GM21515 (cell line): ENCODE data around the gene NR1I3.

Source experiments
- ATAC-seq: cut with Tn5 transposase; IDR thresholded peaks from one replicate; pipeline ENCODE4 v1.9.1; 2021; ENCODE audit not compliant: unreplicated experiment

The NR1I3 gene

DNA sequence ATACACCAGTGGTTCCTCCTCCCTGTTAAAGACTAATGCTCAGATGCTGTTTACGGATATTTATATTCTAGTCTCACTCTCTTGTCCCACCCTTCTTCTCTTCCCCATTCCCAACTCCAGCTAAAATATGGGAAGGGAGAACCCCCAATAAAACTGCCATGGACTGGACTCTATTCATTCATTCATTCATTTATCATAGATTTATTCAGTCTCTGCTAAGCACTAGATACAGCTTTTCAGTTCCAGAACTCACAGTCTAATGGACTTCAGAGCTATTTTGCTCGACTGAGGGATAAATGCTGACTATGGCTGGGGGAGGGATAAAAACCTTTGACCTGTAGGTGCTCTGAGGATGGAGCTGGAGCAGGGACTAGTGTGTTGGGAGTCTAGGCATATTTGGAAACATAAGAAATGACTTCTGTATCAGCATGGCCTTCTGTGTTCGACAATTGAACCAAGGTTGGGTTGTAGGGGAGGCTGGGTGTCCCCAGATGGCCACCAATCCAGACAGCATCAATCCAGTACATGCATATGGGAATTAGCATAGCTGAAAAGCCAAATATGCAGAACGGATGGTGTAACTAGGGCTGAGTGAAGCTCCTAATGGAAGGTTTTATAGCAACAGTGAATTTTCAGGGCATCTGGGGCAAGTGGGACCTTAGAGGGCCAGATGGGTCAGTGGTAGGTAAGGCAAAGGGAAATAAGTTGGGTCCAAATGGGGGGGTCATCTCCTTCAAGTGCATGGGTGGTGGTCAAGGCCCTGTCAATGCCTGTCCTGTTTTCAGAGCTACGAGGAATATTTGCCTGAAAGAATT, 18.7 kb downstream of the NR1I3 start:
- ATAC-seq = no peak

DNA sequence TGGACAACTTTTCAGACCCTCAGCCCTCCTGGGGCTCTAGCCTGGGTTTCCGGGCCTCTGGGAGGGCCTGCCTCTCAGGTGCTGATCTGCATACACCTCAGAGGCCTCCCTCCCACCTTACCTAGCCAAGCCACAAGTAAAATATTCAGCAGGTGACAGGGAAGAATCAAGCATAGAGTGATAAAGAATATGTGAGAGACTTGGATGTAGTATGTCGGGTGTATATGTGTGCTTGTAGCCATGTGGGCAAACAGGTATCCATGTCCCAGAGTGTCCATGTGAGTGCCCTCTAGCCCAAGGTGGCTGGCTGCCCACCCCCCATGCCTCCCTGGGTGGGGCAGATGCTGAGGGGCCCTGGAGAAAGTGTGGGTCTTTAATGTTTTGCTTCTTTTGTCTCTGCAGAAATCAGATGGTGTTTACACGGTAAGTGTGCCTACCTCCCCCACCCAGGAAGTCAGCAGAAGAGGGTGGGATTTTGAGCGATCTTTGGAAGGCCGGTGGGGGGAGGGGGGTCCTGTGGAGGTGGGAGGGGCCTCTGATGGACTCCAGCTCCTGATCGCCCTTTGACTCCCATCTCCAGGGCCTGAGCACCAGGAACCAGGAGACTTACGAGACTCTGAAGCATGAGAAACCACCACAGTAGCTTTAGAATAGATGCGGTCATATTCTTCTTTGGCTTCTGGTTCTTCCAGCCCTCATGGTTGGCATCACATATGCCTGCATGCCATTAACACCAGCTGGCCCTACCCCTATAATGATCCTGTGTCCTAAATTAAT, 19.5 kb downstream of the NR1I3 start:
- ATAC-seq = no peak

DNA sequence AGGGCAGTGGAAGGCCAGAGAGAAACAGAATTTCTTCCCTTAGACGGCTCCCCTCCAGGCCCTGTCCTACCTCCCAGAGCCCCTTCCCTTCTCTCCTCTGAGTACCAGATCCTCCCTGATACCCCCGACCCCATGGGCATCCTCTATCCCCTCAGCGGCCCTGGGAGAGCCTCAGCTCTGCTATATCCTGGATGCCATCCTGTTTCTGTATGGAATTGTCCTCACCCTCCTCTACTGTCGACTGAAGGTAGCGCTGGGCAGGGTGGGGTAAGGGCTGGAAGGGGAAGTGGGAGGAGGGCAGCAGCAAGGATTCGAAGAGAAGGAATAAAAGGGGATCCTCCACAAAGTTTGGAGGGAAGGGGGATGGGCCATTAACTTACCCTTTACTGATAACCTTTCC, 20.2 kb downstream of the NR1I3 start:
- no peak for ATAC-seq

DNA sequence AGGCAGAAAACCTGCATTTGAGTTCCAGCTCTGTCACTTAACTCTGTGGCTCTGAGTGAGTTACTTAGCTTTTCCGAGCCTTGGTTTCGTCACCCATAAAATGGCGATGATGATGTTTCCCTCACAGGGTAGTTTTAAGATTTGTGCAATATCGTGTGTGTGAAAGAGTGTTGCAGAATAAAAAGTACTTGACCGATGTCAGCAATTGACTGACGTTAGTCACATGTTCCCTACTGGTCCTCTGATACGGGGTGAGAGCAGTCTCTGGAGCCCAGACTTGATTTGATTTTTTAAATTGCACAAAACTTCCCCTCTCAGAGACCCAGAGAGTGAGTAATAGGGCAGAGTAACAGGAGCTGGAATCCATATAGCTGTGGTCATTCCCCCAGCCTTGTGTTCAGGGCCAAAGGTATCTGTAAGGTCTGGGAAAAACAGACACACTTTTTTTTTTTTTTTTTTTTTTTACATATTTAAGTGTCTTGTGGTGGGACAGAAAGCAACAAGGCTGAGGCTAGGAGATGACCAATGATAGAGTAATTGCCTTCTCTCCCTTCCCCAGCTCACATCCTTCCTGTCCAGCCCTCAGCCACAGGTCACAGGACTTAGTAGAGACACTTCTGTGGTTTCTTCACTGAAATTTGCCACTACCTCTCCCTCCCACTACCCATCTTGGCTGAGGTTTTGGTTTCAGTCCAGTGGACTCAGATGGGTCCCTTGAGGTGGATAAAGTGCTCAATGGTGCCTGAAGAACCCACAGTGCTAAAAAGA, 20.9 kb downstream of the NR1I3 start:
- peak; percentile 69 for ATAC-seq

DNA sequence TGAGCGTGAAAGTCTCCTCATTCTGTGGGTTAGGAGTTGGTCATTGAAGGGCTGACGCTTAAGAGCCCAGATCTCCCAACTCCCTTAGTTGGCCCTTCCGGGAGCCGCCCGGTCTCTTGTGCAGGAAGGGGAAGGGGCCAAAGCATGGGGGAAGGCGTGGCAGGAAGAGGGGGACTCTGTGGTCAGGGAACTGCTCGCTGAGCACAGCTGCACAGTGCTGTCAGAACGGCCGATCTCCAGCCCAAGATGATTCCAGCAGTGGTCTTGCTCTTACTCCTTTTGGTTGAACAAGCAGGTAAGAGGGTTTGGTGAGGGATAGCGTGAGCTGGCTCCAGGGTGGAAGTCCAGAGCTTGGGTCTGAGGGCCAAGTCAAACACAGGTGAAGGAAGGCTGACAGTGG, 22.9 kb downstream of the NR1I3 start, which contains the start of gene FCER1G:
Gene FCER1G (plus strand): TSS at position 220 of the 400 bp plus-strand sequence. CDS start 27 bp downstream, at position 247.
- no peak for ATAC-seq

DNA sequence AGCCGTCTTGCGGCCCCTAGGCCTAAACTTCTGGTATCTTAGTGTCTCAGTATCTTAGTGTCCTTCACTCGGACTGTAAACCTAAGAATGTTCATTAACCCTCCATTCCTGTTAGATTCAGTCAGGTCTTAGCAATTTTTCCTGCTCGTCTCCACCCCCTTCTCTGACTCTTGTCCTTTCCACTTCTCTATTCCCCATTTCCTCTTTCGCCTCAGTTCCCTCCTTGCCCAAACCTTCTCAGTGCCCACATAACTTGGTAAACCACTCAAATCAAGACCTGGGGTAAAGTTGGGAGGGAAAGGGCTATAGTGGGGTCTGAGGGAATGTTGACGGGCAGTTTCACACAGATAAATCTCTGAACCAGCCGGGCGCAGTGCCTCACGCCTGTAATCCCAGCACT, 23.6 kb downstream of the NR1I3 start:
- no peak for ATAC-seq

DNA sequence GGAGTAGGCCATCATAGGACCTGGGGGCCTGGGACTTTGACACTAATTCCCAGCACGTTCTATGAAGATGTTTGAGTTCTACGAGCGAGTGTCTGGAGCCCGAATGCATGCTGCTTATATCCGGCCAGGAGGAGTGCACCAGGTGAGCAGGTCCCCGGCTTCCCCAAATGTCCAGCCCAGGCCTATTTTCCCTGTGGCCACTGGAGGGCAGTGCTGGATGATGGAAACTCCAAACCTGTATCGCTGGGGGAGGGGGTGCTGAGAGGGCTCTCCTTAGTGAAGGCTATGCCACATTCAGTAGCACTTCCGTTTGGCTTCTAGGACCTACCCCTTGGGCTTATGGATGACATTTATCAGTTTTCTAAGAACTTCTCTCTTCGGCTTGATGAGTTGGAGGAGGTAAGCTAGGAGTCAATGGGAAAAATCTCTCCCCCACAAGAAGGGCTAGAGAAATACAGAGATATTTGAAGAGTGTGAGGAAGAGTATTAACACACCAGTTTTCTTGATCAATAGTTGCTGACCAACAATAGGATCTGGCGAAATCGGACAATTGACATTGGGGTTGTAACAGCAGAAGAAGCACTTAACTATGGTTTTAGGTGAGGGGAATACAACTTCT, 28.1 kb downstream of the NR1I3 start:
- no peak for ATAC-seq

DNA sequence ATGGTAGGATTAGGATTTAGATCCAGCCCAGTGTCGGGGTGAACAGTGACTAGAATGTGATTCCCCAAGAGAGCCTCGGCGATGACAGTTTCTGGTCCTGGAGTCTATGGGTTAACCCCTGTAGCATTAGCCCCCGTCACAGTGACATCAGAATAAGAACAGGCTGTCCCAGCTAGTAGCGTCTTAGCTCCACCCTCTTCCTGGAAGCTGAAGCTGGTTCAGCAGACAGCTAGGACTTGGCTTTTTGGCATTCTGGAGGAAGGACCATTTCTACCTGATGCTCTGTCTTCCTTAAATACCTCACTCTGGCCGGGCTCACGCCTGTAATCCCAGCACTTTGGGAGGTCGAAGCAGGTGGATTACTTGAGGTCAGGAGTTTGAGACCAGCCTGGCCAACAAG, 30.8 kb downstream of the NR1I3 start:
- ATAC-seq = no peak

DNA sequence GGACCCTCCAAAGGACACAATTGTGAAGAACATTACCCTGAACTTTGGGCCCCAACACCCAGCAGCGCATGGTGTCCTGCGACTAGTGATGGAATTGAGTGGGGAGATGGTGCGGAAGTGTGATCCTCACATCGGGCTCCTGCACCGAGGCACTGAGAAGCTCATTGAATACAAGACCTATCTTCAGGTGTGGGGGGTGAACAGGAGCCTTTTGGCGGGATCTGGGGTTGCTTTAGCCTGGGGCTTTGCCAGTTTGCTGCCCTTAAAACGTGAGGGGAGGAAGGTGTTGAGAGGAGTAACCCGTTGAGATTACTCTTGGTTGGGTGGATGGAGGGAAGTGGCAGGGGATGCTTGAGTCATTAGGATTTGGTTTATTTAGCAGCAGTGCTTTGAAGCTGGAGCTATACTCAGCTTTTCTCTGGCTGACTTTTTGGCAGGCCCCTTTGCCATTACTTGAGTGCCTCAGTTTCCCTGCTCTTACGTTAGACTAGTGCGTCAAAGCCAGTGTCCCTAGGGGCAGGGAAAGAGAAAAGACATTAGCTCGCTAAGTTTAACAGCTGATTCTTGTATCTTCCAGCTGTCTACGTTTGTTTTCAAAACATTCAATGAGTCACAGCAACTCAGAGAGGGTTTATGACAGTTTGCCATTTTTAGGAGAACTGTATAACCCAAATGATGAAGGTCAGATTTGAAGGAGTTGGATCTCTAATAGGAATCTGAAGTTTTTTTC, 31.4 kb downstream of the NR1I3 start:
- no peak for ATAC-seq

DNA sequence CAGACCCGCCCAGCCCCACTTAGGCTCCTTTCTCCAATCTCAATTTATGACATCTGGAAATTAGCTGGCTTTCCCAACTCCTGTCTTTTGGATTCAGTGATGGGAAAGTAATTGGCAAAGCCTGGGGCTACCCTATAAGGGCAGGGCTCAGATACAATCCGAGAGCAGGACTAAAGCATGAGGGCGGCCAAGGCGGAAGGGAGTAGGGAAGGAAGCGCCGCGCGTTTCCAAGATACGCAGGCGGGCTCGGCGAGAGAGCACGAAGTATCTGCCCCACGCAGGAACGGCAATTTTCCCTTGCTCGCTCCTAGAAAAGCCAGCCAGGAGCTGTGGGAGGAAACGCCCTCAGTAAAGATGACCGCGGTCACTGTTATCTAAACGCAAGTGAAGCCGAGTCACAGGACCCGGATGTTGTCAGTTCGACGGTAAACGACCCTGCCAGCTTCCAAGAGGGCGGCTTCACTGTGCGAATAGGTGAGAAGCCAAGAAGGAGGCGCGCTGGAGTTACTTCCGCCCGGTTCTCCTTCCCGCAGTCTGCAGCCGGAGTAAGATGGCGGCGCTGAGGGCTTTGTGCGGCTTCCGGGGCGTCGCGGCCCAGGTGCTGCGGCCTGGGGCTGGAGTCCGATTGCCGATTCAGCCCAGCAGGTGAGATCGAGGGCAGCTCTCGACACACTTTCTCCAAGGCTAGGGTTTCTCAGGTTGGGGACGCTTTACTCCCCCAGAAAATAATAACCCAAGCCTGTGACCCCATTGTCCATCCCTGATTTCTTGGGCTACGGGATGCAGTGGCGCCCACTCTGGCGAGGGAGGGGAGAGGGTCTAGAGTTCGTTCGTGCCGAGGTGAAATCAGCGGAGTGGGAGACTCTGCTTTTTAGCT, 35.9 kb downstream of the NR1I3 start, which contains the start of gene NDUFS2:
Gene NDUFS2 (plus strand): TSS at position 532 of the 877 bp plus-strand sequence. CDS start 19 bp downstream, at position 551.
- ATAC-seq = peak; percentile 95

DNA sequence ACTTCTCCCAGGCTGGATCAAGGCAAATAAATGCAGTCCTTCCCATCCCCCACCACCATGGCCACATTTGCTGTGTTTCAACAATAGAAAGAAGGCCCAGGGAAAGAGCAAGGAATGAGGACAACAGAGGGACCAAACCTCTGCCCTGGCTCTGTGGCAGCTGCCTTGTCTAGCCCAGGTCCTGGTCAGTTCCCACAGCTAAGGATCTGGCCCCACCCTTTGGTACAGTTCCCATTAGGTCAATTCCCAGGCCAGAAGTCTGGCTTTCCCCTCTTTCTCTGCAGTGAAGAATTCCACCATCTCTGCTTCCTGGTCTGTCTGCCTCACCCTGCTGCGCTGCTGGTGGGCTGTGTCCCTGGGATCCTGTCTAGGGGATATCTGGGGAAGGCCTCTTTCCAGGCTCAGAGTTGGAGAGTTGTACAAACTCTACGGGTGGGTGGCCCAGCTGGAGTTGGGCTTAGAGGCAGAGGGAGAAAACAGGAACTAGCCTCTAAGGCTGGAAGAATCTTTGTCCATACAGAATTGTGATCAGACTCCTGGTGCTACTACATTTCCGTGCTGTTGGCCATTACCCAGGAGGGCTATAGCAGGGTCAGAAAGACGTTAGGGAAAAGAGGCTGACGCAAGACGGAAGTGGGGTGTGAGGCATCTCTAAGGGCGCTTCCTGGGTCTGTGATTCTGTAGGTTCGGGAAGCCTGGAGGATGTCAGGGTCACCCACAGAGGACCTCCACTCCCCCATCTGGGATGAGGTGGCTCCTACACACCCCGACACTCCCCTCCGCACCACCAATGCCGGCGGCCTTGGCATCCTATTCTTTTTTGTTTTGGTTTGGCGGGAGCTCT, 36.8 kb downstream of the NR1I3 start:
- ATAC-seq = no peak

DNA sequence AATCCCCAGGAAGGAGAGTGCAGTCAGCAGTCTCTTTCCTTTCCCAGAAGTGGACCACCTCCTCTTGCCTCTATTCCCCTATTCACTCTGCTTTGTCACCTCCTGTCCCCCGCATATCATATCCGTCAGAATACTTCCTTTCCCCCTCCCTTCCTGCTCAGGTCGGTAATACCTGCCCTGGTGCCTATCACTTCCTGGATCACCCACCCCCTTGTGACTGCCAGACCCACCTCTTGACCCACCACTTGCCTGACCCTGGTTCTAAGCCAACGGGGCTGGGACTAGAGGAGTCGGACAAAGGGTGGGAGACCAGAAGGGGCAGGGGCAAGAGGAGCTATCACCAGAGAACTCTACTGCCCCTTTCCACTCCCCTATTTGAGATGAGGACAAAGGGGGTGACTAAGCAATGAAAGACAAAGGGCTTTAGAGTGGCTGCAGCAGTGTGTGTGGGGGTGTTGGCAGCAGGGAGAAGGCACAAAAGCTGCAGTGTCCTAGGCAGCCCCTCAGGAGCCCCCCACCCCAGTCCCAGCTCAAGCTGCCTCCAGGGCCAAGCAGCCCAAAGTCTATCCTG, 37.5 kb downstream of the NR1I3 start:
- ATAC-seq = no peak

DNA sequence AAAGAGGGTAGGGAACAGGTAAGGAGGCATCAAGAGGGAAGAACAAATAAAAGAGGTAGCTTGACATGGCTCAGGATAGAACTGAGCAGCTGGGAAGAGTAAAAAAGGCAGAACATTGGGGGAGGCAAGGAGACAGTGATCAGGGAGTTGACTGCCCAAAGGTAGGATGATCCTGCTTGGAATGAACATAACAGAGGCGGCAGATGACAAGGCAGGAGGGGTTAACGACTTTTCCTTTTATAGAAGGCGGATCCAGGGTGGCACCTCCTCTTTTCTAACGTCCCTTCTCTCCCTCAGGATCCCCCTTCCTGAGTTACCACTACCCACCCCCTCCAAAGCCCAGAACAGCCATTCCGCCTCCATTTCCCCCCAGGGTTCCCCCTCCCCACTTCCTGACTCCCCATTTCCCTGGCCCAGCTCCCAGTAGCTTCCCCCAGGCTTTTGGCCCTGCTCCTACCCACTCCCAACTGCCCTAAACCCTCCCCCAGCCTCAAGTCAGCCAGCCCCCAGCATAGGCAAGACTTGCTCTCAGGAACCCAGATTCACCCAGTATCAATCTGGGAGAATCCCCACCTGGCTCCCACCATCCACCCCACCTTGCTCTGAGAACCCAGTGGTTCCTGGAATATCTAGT, 38.4 kb downstream of the NR1I3 start:
- ATAC-seq = no peak

DNA sequence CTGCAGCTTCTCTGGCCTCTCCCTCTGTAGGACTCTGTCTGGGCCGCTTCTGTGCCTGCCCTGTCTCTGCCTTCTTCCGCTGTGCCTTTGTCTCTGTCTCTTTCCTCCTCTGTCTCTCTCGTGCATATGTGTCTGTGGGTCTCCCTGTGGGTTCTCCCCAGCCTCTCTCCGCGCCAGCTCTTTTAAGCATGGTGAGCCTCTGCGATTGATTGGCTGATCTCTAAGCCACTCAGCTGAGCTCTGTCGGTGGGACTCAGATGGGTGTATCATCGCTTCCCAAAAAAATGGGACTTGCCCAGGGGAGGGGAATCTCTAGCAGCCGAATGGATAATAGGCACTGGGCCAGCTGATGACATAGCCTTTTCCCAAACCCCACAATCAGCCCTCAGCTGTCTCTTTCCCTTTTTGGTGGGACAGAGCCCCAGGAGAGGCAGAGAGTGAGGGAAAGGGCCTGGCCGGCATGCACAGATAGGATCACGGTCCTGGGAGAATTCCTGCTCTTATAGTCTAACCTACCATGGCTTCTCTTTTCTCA, 39.0 kb downstream of the NR1I3 start, which contains the start of gene ADAMTS4:
Gene ADAMTS4 (minus strand): TSS at position 158 of the 535 bp plus-strand sequence. CDS start 427 bp downstream, outside the sequence.
- no peak for ATAC-seq

DNA sequence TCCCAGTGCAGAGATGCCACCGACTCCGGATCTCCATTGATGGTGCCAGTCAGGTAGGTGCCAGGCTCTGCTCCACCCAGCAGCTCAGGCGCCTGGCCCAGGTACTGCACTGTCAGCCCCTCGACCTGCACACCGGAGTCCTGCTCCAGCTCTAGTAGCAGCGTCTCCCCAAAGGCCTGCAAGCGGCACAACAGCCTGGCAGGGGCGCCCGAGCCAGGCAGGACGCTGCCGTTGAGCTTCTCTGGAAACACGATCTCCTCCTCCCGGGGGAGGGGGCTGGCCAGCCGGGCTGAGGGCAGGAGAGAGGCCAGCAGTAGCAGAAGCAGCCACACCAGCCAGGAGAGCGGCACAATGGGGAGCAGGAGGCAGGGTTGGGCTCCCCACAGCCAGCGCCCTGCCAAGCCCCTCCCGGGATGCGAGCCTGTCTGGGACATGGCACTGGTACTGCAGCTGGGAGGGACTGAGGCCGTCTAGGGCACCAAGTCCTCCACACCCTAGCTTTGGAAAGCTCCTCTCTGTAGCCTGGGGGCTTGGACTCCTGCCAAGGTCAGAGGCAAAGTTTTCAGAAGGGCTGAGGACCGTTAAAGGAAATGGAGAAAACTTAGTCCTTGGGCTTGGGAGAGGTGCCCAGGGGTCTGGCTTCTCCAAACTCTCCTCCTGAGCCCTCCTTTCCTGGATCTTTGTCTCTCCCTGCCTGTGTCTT, 39.7 kb downstream of the NR1I3 start:
- no peak for ATAC-seq

DNA sequence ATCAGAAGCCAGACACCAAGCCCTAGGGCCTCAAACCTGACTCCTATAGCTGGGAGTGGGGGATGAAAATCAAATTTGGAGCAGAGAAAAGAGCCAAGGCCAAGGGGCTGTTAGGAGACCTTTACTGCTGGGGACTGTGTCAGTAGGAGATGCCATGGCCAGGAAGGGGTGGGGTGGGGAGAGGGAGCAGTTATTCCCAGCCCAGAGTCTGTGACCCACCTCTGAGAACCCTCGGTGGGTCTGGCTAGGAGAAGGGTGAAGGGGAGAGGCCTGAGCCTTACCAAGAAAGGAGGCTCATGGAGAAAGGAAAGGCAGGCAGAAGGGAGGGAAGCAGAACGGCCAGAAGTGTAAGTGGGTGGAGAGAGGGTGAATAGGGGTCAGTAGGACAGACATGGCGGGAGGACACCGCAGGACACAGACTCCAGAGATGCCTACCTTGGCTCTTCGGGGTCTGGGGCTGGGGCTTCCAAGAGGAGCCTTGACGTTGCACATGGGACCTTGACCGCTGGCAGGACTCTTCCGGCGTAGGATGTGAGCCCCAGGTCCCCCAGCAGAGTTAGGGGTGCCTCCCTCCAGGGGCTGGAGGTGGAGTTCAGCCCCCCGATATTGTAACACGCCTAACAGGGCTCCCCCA, 40.3 kb downstream of the NR1I3 start:
- ATAC-seq = no peak
